A549 treated with Mapracorat at 1 μM for 4 hours (cell line): ENCODE results near the gene INAFM2. TPM values are rescaled to one million over a fixed set of nuclear protein-coding genes. Genes with fewer than 3 reads are reported as not detected.

Experiments
- total RNA-seq: library from RNA; stranded (reverse); fragments of 200-300 nt; extraction: Qiagen RNA extraction; gene quantifications from 5 replicates; pipeline ENCODE4 v1.2.3, GENCODE V29; 2022

Gene INAFM2
- 5.2 to 6.8 TPM (median 6.4 TPM) in 5 replicates for total RNA-seq

GRCh38 chr15:40323239-40323952, at the start of gene INAFM2:
INAFM2 (plus strand) TSS chr15:40323692; CDS start chr15:40324056, 364 bp downstream.

DNA sequence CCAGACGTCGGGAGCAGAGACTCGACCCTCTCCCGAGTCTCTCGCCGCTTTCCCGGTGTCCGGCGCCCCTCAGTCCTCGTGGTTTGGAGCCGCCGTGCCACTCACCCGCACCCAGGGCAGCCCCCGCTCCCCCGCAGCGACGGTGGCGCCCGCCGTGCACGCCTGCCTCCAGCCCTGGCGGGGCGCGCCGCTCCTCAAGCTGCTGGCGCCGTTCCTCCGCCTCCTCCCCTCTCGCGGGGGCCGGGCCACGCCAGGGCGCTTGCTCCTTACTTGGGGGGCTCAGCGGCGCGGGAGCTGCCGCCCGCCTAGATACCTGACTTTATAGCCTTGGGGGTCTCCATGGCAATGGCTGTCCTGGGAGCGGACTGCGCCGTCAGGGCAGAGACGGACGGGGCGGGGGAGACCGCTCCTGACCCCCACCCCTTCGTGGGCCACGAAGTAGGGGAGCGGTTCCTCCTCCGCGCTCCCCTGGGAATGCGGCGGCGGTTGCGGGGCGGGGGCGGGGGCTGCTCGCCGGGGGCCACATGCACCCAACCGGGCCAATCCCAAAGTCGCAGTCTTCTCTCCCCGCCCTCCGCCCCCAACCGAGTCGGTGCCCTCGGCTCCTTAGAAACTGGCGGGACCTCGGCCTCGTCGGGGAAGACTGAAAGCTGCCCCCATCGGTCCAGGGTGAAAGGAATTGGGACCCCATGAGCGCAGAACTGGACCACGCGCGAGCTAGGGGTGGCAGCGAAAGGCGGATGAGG, 40.5 kb upstream of the INAFM2 start, which contains the start of gene ANKRD63:
Gene ANKRD63 (minus strand): TSS at position 196 of the 746 bp plus-strand sequence. CDS start 478 bp downstream, outside the sequence.

GRCh38 chr15:40307421-40308211, 15.9 kb upstream of the INAFM2 start, which contains the start of gene PLCB2:
PLCB2 (minus strand) TSS chr15:40307935; CDS start chr15:40307672, 263 bp downstream.

DNA sequence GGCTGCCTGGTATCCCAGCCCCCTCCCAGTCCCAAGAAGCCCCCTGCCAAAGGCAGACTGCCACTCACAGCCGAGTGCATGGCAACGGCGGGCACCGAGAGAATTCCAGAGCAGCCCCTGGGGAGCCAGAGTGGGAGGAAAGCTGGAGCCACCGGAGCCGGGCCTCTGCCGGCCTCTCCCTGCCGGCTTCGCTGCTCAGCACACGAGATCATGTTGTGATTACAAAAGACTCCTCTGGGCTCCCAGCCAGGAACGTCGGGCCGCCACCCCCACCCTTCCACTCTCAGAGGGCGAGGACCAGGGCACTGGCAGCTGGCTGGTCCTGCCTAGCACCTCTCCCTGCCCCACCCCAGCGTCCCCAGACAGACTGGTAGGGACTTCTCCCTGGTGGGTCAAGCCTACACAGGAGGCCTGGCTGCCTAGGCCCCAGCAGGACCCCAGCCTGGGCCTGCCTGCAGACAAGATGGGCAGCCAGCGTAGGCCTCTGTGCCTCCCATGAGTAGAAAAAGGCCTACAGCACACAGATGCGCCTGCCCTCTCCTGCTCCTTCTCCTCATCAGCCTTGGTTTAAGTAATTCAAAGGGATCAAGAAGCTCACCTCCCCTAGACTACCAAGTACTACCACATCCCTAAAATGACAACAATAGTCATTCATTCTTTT, 17.4 kb downstream of the INAFM2 start, which contains the start of gene CCDC9B:
Gene CCDC9B (minus strand): TSS at position 200 of the 661 bp plus-strand sequence. CDS start 120 bp downstream, at position 80.

GRCh38 chr15:40357723-40358470, 34.4 kb downstream of the INAFM2 start, which contains the start of gene DISP2:
DISP2 (plus strand) TSS chr15:40358219; CDS start chr15:40358322, 103 bp downstream.

Other genes with a start within 250 kb of the INAFM2 start
- gene BMF, start 214.8 kb upstream of the INAFM2 start, total RNA-seq = 0.97 to 1.5 TPM (median 1.1 TPM) in 5 replicates
- 24.0 to 29.7 TPM (median 27.8 TPM) in 5 replicates for gene BUB1B, start 162.6 kb upstream of the INAFM2 start, total RNA-seq
- 0.43 to 0.86 TPM (median 0.60 TPM) in 5 replicates for gene PAK6, start 84.6 kb upstream of the INAFM2 start, total RNA-seq
- 0.15 to 0.40 TPM (median 0.32 TPM) in 4 of 5 replicates, not detected in the other for gene ANKRD63, start 40.6 kb upstream of the INAFM2 start, total RNA-seq
- gene PLCB2, start 15.8 kb upstream of the INAFM2 start, total RNA-seq = 0.51 to 1.1 TPM (median 0.77 TPM) in 5 replicates
- gene CCDC9B, start 17.2 kb downstream of the INAFM2 start, total RNA-seq = 17.1 to 25.1 TPM (median 20.2 TPM) in 5 replicates
- gene PHGR1, start 27.3 kb downstream of the INAFM2 start, total RNA-seq = not detected in 5 replicates
- 0.64 to 2.6 TPM (median 1.0 TPM) in 5 replicates for gene DISP2, start 34.5 kb downstream of the INAFM2 start, total RNA-seq
- 45.3 to 54.4 TPM (median 51.5 TPM) in 5 replicates for gene KNSTRN, start 59.0 kb downstream of the INAFM2 start, total RNA-seq
- gene IVD, start 82.1 kb downstream of the INAFM2 start, total RNA-seq = 10.7 to 14.2 TPM (median 12.5 TPM) in 5 replicates
- 10.4 to 12.3 TPM (median 11.6 TPM) in 5 replicates for gene BAHD1, start 117.3 kb downstream of the INAFM2 start, total RNA-seq
- gene CHST14, start 147.3 kb downstream of the INAFM2 start, total RNA-seq = 14.2 to 19.8 TPM (median 18.8 TPM) in 5 replicates
- gene CCDC32, start 241.3 kb downstream of the INAFM2 start, total RNA-seq = 11.9 to 17.7 TPM (median 15.5 TPM) in 5 replicates
- 13.3 to 15.7 TPM (median 15.3 TPM) in 5 replicates for gene RPUSD2, start 245.6 kb downstream of the INAFM2 start, total RNA-seq